ENCODE results near the gene PURA. TPM values are rescaled to one million over a fixed set of nuclear protein-coding genes. Genes with fewer than 3 reads are reported as not detected.

Gene PURA
- polyA plus RNA-seq, 2 of the 4 experiments (the other 2 are of a cell fraction): 4.5 to 12.7 TPM

- TF ChIP-seq CBX2 (IDR thresholded peaks at IDR 0.05; ENCODE audit: borderline replicate concordance, low read depth) (no peak), EHF (CRISPR knock-in tag; IDR thresholded peaks at IDR 0.05) (no peak), PBX3 (IDR thresholded peaks at IDR 0.05) (no peak), POLR2AphosphoS2 (conservative IDR thresholded peaks at IDR 0.05; ENCODE audit: low read length) (no peak), PHF8 (IDR thresholded peaks at IDR 0.05; ENCODE audit: borderline replicate concordance, low read depth) (peak; percentile 59; the same call in 1 of the 2 replicates), HOXA7 (CRISPR knock-in tag; IDR thresholded peaks at IDR 0.05) (no peak), FOSB (CRISPR knock-in tag; IDR thresholded peaks at IDR 0.05) (no peak), CBX8 (IDR thresholded peaks at IDR 0.05) (no peak), ZNF302 (CRISPR knock-in tag; IDR thresholded peaks at IDR 0.05) (no peak)
Measured at GRCh38 chr5:140114341-140115185, 654 bp downstream of the PURA start (continued).

- WGBS (ENCODE audit: missing lambda C conversion rate): 57% methylated on average over 1 of the region's 1 CpG
- TF ChIP-seq MAX (IDR thresholded peaks at IDR 0.05) (no peak), FOXS1 (CRISPR knock-in tag; IDR thresholded peaks at IDR 0.05) (no peak), GATA3 (IDR thresholded peaks at IDR 0.05; ENCODE audit: borderline replicate concordance) (no peak), PHF8 (IDR thresholded peaks at IDR 0.05; ENCODE audit: borderline replicate concordance, low read depth) (no peak), EP300 (IDR thresholded peaks at IDR 0.05) (no peak), USF2 (IDR thresholded peaks at IDR 0.05) (no peak), CEBPB (IDR thresholded peaks at IDR 0.05) (no peak), NPAS2 (CRISPR knock-in tag; IDR thresholded peaks at IDR 0.05; ENCODE audit: borderline replicate concordance) (no peak), REST (IDR thresholded peaks at IDR 0.05) (no peak), TFCP2L1 (CRISPR knock-in tag; IDR thresholded peaks at IDR 0.05) (no peak), FOSL2 (IDR thresholded peaks at IDR 0.05) (no peak), FOSL2 (CRISPR knock-in tag; IDR thresholded peaks at IDR 0.05) (no peak), ELK1 (IDR thresholded peaks at IDR 0.05; ENCODE audit: low read depth, low read length) (no peak)
- H3K4me2 ChIP-seq: peak overlapping the region; percentile 95
- CTCF ChIA-PET: interaction anchor here (1.0 to 12.5 kb wide), 4 partner anchors 8 to 38 kb away, joined by 3 to 125 read pairs (median 4); no protein-coding TSS in a partner anchor
- DNase-seq (ENCODE audit: low read depth in 1 of 2, low spot score in 1 of 2) (no peak), ATAC-seq (no peak), FAIRE-seq (no peak)
- POLR2A ChIA-PET: interaction anchor here (0.8 kb wide), 2 partner anchors 8 to 286 kb away, joined by 3 read pairs; partner anchors contain the start of gene ANKHD1
- H3K9me3 ChIP-seq: no peaks in the 10 kb centered on the region
- peaks cover 35% of the 10 kb centered on the region for H3K4me1 ChIP-seq
- peak overlapping the region; percentile 68 for H3K4me3 ChIP-seq
- peak overlapping the region; percentile 92 to 96; a peak in 5 of 6 replicates for H3K27ac ChIP-seq
Measured at GRCh38 chr5:140115186-140115500, 1.2 kb downstream of the PURA start.
